ENCODE results near the gene MYBBP1A. TPM values are rescaled to one million over a fixed set of nuclear protein-coding genes. Genes with fewer than 3 reads are reported as not detected.

MYBBP1A gene
- total and polyA plus RNA-seq, 2 of the 8 experiments (the other 6 are each of a cell fraction or from before 2014, with no cell fraction given), result 46.8 to 151 TPM

GRCh38 chr17:4587803-4588202, 32.6 kb upstream of the MYBBP1A start:
- H3K4me1 ChIP-seq (replicated peaks in 1 of 4; ENCODE audit: control insufficient read depth in 3 of 4, insufficient read depth in 4 of 4, low read length in 3 of 4), result peaks cover 0 to 13% (median 9%) of the 10 kb centered on the region in 4 experiments; a peak in 6 of 7 replicates
- H2BK120ac ChIP-seq (replicated peaks; ENCODE audit: low read depth, low read length), result no peak overlapping the region
- ChIA-PET CTCF (ENCODE audit: partially characterized antibody) (interaction anchor here (0.7 to 4.2 kb wide), 3 partner anchors 22 to 38 kb away, joined by 3 to 39 read pairs (median 4); no protein-coding TSS in a partner anchor), POLR2A (ENCODE audit: partially characterized antibody) (interaction anchor here (1.0 to 1.6 kb wide), 4 partner anchors 10 to 40 kb away, joined by 3 to 5 read pairs (median 3); no protein-coding TSS in a partner anchor)
- H2AFZ ChIP-seq (ENCODE audit: low read length), result no peak overlapping the region
- H3K56ac ChIP-seq (replicated peaks; ENCODE audit: insufficient read length, low read depth, low read length), result no peak overlapping the region
- no peak for DNase-seq (ENCODE audit: low read depth in 1 of 2, low spot score in 2 of 2)
- H3K36me3 ChIP-seq (ENCODE audit: control insufficient read depth in 2 of 4, insufficient read depth in 4 of 4, low read length in 3 of 4), result no peaks in the 10 kb centered on the region
- no peak overlapping the region for H4K91ac ChIP-seq (replicated peaks; ENCODE audit: insufficient read length, low read length)
- H3K18ac ChIP-seq (ENCODE audit: extremely low read depth, low read length), result no peak overlapping the region
- no peaks in the 10 kb centered on the region for H3K79me1 ChIP-seq (ENCODE audit: low read depth, low read length)
- H3K23me2 ChIP-seq (ENCODE audit: low read depth, low read length), result peaks cover 10% of the 10 kb centered on the region; the same call in 1 of the 2 replicates
- no peak overlapping the region for H3K4me3 ChIP-seq (ENCODE audit: extremely low read depth in 1 of 4, insufficient read depth in 2 of 4, low read depth in 3 of 4, low read length in 4 of 4)
- H4K5ac ChIP-seq (ENCODE audit: insufficient read length, low read depth, low read length), result no peak overlapping the region
- no peak overlapping the region for H3K27ac ChIP-seq (ENCODE audit: low read depth, low read length)
- H2BK15ac ChIP-seq (ENCODE audit: low read length), result 0 out of 2 replicates have a peak overlapping the region, but pooled peaks have one; percentile 16
- no peak overlapping the region for H3K4me2 ChIP-seq (ENCODE audit: insufficient read depth in 1 of 2, low read depth in 2 of 2, low read length in 2 of 2)
- no peak overlapping the region for H4K8ac ChIP-seq (ENCODE audit: extremely low read depth, insufficient read depth, low read length)
- TF ChIP-seq NANOG (IDR thresholded peaks at IDR 0.05; ENCODE audit: insufficient read depth, low read depth, low read length, poor library complexity, severe bottlenecking) (no peak), SAP30 (IDR thresholded peaks at IDR 0.05; ENCODE audit: insufficient read depth, insufficient replicate concordance, low read length) (no peak), SIRT6 (IDR thresholded peaks at IDR 0.05; ENCODE audit: low read length) (no peak), GABPA (IDR thresholded peaks at IDR 0.05; ENCODE audit: borderline replicate concordance, insufficient read depth, low read length) (no peak), GTF2F1 (IDR thresholded peaks at IDR 0.05; ENCODE audit: borderline replicate concordance, low read depth, low read length) (no peak)
- no peak overlapping the region for H3K9ac ChIP-seq (replicated peaks in 1 of 4; ENCODE audit: extremely low read depth in 1 of 4, low read depth in 3 of 4, low read length in 3 of 4)
- peaks cover 8 to 41% (median 35%) of the 10 kb centered on the region in 4 experiments for H3K27me3 ChIP-seq (replicated peaks in 1 of 4; ENCODE audit: control insufficient read depth in 3 of 4, extremely low read depth in 1 of 4, insufficient read depth in 3 of 4, low read length in 3 of 4)
- no peak overlapping the region for H3K4ac ChIP-seq (replicated peaks; ENCODE audit: insufficient read length, low read depth, low read length)
- H3K23ac ChIP-seq (ENCODE audit: insufficient read length), result no peak overlapping the region
- no peak overlapping the region for H2BK20ac ChIP-seq (ENCODE audit: low read length)
- no peaks in the 10 kb centered on the region for H3K79me2 ChIP-seq (ENCODE audit: control insufficient read depth in 1 of 2, insufficient read depth in 2 of 2, low read length in 2 of 2)
- H3K14ac ChIP-seq (ENCODE audit: insufficient read length), result no peak overlapping the region
- 75% methylated on average over 9 of the region's 9 CpGs; no CpG with 5 or more reads in 1 of the 2 experiments for WGBS, 2 experiments (ENCODE audit: extremely low coverage in 1 of 2, insufficient coverage in 1 of 2, insufficient read length in 1 of 2, insufficient replicate concordance in 2 of 2, low coverage in 1 of 2, low lambda C conversion rate in 2 of 2, missing lambda C conversion rate in 1 of 2)
- FAIRE-seq, result no peak
- no peaks in the 10 kb centered on the region for H3K9me3 ChIP-seq (ENCODE audit: insufficient read depth in 2 of 2, low read depth in 1 of 2, low read length in 1 of 2)
- H2AK5ac ChIP-seq (ENCODE audit: low read depth, low read length), result no peak overlapping the region
- no peak overlapping the region for H2BK5ac ChIP-seq (ENCODE audit: low read depth, low read length)
- no peak overlapping the region for H2BK12ac ChIP-seq (ENCODE audit: low read depth, low read length)
- peaks cover 0 to 1% of the 10 kb centered on the region in 2 experiments for H4K20me1 ChIP-seq (replicated peaks in 1 of 2; ENCODE audit: control insufficient read depth in 1 of 2, insufficient read depth in 2 of 2, low read length in 2 of 2)
